HFF-Myc (cell line): ENCODE data around the gene PSTPIP2.

Source experiments
- DNase-seq: peaks from one replicate; pipeline ENCODE4 v3.0.0-alpha.2; 2011; ENCODE audit warnings: low read depth; ENCODE audit errors: extremely low read depth
- H3K4me3 ChIP-seq: replicated peaks from 2 replicates; pipeline ENCODE4 v1.5.1; 2011; ENCODE audit warnings: low read depth, mild to moderate bottlenecking, control low read depth, low read length
- TF ChIP-seq, protein P1 (sequence below): IDR thresholded peaks from 2 replicates; pipeline ENCODE4 v1.5.1; 2012; ENCODE audit warnings: mild to moderate bottlenecking, low read depth, low read length, control low read depth; ENCODE audit errors: missing control alignments

PSTPIP2 gene

DNA sequence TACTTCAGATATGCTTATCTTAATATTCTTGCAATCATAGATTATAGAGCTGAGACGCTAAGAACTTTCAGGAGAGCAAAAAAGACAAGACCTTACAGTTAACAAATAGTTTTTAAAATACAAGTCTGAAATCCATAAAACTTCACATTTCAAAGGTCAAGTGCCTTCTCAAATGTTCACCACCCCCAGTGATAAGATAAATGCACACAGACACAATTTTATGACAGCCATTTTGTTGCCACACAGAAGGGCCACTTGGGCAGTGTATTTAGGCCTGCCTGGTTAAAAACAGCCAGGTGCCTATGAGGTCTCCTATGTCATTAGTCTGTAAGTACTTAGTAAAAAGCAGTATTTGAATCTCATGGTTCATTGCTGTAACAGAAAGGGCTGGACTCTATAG lies 8.1 kb upstream of the PSTPIP2 start:
- no peak overlapping the region for H3K4me3 ChIP-seq
- TF ChIP-seq, protein P1, sequence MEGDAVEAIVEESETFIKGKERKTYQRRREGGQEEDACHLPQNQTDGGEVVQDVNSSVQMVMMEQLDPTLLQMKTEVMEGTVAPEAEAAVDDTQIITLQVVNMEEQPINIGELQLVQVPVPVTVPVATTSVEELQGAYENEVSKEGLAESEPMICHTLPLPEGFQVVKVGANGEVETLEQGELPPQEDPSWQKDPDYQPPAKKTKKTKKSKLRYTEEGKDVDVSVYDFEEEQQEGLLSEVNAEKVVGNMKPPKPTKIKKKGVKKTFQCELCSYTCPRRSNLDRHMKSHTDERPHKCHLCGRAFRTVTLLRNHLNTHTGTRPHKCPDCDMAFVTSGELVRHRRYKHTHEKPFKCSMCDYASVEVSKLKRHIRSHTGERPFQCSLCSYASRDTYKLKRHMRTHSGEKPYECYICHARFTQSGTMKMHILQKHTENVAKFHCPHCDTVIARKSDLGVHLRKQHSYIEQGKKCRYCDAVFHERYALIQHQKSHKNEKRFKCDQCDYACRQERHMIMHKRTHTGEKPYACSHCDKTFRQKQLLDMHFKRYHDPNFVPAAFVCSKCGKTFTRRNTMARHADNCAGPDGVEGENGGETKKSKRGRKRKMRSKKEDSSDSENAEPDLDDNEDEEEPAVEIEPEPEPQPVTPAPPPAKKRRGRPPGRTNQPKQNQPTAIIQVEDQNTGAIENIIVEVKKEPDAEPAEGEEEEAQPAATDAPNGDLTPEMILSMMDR = no peak
- no peak for DNase-seq

DNA sequence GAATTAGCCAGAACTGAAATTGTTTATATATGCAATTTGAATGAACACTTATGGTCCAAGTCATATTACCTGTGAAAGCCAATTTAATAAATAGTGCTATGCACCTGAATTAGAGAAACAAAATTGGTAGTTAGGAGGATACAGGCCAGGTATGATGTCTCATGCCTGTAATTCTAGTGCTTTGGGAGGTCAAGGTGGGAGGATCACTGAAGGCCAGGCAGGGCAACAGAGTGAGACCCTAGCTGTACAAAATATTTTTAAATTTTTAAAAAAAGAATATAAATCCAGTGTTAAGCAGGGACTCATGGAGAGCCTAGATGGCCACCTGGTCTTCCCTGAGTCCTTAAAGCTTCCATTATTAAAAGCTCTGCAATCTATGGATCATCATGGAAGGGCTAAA lies 7.3 kb upstream of the PSTPIP2 start:
- TF ChIP-seq, protein P1 = no peak
- DNase-seq = no peak
- H3K4me3 ChIP-seq = no peak overlapping the region

DNA sequence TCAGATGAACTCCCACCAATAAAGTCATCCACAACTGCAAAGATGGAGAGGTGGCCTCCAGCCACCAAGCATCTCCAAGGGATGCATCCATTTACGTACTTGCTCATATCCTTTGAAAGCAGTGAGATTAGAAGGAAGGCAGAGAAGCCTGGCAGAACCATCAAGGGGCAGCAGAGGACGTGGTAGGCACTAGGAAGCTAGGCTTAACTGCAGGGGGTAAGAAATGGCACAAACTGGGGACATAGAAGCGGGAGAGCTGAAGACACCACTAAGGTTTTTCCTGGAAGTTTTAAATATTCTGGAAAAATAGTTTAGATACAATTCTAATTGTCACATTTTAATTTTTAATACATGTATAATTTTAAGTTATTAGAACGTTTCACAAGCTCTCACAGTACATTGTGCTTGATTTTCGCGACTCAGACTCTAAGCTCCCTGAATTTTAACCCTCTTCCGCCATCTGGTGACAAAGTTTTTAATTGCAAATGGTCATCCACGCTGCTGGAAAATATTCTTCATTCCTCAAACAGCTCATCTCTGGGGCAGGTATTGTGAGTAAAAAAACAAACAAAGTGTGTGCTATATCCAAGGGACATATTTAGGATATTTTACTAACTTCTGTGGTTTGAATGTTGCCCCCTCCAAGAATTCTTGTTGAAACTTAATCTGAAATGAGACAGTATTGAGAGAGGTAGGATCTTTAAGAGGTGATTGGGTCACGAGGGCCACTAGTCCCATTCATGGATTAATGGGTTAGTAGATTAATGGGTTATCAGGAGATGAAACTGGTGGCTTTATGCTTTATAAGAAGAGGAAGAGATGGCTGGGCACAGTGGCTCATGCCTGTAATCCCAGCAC lies 1.6 kb upstream of the PSTPIP2 start:
- TF ChIP-seq, protein P1 = peak; percentile 58
- peak; percentile 53 for DNase-seq
- H3K4me3 ChIP-seq = no peak overlapping the region

DNA sequence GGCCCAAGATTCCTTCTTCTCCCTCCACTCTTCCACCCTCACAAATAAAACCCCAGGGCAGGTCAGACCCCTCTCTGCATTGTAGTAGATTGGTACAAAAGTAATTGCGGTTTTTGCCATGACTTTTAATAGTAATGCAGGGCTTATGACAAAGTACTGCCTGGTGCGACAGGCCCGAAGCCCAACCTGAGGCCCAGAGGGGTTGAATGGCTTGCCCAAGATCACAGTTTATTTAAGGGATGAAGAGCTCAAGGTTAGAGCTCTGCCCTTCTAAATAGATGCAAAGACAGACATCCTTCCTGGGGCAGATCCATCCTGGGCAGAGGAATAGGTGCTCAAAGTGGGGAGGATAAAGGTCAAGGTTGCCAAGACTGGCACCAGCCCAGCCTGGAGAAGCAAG lies 899 bp upstream of the PSTPIP2 start:
- no peak for DNase-seq
- H3K4me3 ChIP-seq = no peak overlapping the region
- TF ChIP-seq, protein P1 = no peak

DNA sequence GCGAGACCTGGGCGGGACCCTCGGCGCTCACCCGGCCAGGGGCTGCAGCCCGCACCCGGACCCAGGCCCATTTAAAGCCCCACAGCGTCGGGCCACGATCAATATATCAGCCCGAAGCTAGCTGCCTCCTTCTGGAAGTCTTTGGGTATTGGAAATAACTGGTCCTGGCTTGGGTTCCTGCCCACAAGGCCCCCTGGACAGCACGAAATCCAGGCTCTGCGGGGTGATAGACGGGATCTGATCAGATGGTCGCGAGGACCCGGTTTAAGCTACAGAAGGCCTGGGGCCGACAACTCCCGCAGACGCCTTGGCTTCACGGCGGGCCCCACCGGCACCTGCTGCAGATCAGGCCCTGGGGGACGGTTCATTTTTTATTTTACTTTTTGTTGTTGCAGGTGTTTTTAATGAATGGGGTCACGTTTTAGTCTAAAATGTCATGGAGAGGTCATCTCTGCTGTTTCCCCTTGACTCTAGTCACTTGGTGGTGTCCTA lies 362 bp upstream of the PSTPIP2 start:
- TF ChIP-seq, protein P1 = no peak

DNA sequence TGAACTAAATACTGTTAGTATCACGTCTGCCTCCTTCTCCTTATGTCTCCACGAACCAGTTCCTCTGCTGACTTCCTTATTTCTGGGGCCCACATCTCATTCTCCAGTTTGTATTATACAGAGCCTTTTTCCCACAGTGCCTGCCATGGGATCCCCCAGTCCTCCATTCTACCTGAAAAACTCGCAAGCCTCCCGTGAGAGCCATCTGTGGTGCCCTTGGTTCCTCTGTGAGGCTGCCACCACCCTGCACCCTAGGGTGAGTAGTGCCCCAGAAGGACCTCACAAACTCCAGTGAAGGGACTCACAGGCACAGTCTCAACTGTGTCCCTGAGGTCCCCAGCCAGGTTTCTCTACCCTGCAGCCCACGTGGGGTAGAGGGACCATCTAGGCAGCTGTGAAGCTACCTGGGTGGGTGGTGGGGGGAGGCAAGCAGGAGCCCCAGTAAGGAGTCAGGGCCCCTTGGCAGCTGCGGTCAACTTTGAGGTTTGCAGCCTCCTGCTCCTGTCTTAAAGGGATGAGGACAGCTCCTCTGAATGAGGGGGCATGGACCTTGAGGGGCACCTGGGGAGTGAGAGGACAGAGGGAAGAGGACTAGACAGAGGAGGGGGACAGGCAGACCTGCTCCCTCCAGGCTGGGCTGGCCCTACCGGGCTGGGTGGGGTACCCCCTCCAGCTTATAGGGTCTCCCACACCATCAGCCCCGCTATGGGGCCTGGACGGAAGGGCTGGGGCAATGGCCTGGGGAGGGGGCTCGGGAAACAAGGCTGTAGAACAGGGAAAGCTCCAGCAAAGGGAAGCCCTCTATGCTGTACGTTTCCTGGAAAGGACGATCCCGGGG lies 1.0 kb downstream of the PSTPIP2 start:
- TF ChIP-seq, protein P1 = no peak
- no peak for DNase-seq
- H3K4me3 ChIP-seq = peak overlapping the region; percentile 81

More for the DNA sequence above, 362 bp upstream of the PSTPIP2 start:
- DNase-seq = no peak
- H3K4me3 ChIP-seq = peak overlapping the region; percentile 81
